IPS DF 4.7 (cell line): ENCODE measurements around the gene ASB18.
A peak's percentile ranks its signal among the peaks of the same experiment; 100 is the strongest.
"Not testable (repeated sequence)": the region's sequence is repeated elsewhere in the genome, so short reads cannot be mapped to it uniquely, and the experiment has no call there.

Experiments
- DNase-seq: peaks from one replicate; pipeline ENCODE4 v3.0.0-alpha.2; 2013; ENCODE audit warnings: low spot score; ENCODE audit errors: extremely low read depth

ASB18 gene

GRCh38 chr2:236286873-236287545 lies 22.8 kb upstream of the ASB18 start:
- DNase-seq = no peak

- no peak for DNase-seq
Measured at GRCh38 chr2:236284208-236284607, 20.0 kb upstream of the ASB18 start.

- DNase-seq = no peak
Measured at GRCh38 chr2:236282406-236282805, 18.2 kb upstream of the ASB18 start.

GRCh38 chr2:236281423-236281822 lies 17.2 kb upstream of the ASB18 start:
- no peak for DNase-seq

GRCh38 chr2:236273126-236273525 lies 8.9 kb upstream of the ASB18 start:
- DNase-seq = no peak

- DNase-seq = no peak
Measured at GRCh38 chr2:236271851-236272250, 7.6 kb upstream of the ASB18 start.

GRCh38 chr2:236269876-236270275 lies 5.7 kb upstream of the ASB18 start:
- not testable (repeated sequence) for DNase-seq

GRCh38 chr2:236265675-236266074 lies 1.5 kb upstream of the ASB18 start:
- no peak for DNase-seq

GRCh38 chr2:236262238-236262637 lies 2.0 kb downstream of the ASB18 start:
- no peak for DNase-seq

GRCh38 chr2:236261452-236261851 lies 2.8 kb downstream of the ASB18 start:
- DNase-seq = no peak

GRCh38 chr2:236259371-236259770 lies 4.8 kb downstream of the ASB18 start:
- DNase-seq = no peak

- no peak for DNase-seq
Measured at GRCh38 chr2:236257575-236257974, 6.6 kb downstream of the ASB18 start.

GRCh38 chr2:236257136-236257535 lies 7.1 kb downstream of the ASB18 start:
- DNase-seq = no peak

- DNase-seq = no peak
Measured at GRCh38 chr2:236256366-236256985, 7.7 kb downstream of the ASB18 start.

- DNase-seq = peak; percentile 16
Measured at GRCh38 chr2:236254674-236255073, 9.5 kb downstream of the ASB18 start.

- DNase-seq = no peak
Measured at GRCh38 chr2:236254001-236254400, 10.2 kb downstream of the ASB18 start.

GRCh38 chr2:236252602-236253001 lies 11.6 kb downstream of the ASB18 start:
- DNase-seq = no peak

GRCh38 chr2:236250909-236251579 lies 13.2 kb downstream of the ASB18 start:
- DNase-seq = no peak

- DNase-seq = no peak
Measured at GRCh38 chr2:236250286-236250685, 13.9 kb downstream of the ASB18 start.

GRCh38 chr2:236249066-236249465 lies 15.1 kb downstream of the ASB18 start:
- DNase-seq = no peak

GRCh38 chr2:236246711-236247246 lies 17.4 kb downstream of the ASB18 start:
- DNase-seq = no peak

- no peak for DNase-seq
Measured at GRCh38 chr2:236244256-236244655, 19.9 kb downstream of the ASB18 start.
